BLaER1 treated with 17β-estradiol and CSF1 and Interleukin-3, amounts not matched to agents 10 nM and 100 nM (cell line): ENCODE measurements around the gene PAPSS2.
"Not testable (repeated sequence)": the region's sequence is repeated elsewhere in the genome, so short reads cannot be mapped to it uniquely, and the experiment has no call there.

ENCODE experiments used
- H3K27ac ChIP-seq, 11 experiments: shearing (Covaris generic); formaldehyde crosslinking; 2 replicates each; pipeline ENCODE4 v1.8.1; 2022
- H3K27me3 ChIP-seq, 11 experiments: shearing (Covaris generic); formaldehyde crosslinking; 2 replicates each; pipeline ENCODE4 v1.8.1; 2022
- H3K36me3 ChIP-seq, 11 experiments: shearing (Covaris generic); formaldehyde crosslinking; 2 replicates each; pipeline ENCODE4 v1.8.1; 2022
- H3K4me1 ChIP-seq, 10 experiments: shearing (Covaris generic); formaldehyde crosslinking; 2 replicates each; pipeline ENCODE4 v1.8.1; 2022
- H3K4me2 ChIP-seq, 11 experiments: shearing (Covaris generic); formaldehyde crosslinking; 2 replicates each; pipeline ENCODE4 v1.8.1; 2022
- H3K4me3 ChIP-seq, 10 experiments: shearing (Covaris generic); formaldehyde crosslinking; 2 replicates each; pipeline ENCODE4 v1.8.1; 2022
- H3K9ac ChIP-seq, 11 experiments: shearing (Covaris generic); formaldehyde crosslinking; 2 replicates each; pipeline ENCODE4 v1.8.1; 2022
- H3K9me3 ChIP-seq, 11 experiments: shearing (Covaris generic); formaldehyde crosslinking; replicated peaks in 1 of 11; 2 replicates each; pipeline ENCODE4 v1.8.1; 2022
- H4K20me1 ChIP-seq, 11 experiments: shearing (Covaris generic); formaldehyde crosslinking; 2 replicates each; pipeline ENCODE4 v1.8.1; 2022
- Cebpa-rat ChIP-seq, 11 experiments: shearing (Covaris generic); IDR thresholded peaks; 2 replicates each; pipeline ENCODE4 v1.8.1; 2022

Gene PAPSS2

GRCh38 chr10:87639493-87639892, 20.2 kb upstream of the PAPSS2 start:
- Histone ChIP-seq H3K27me3 (no peaks in the 10 kb centered on the region), H4K20me1 (no peaks in the 10 kb centered on the region), H3K9ac (no peak overlapping the region), H3K36me3 (no peaks in the 10 kb centered on the region), H3K4me2 (no peak overlapping the region), H3K27ac (no peak overlapping the region), H3K4me3 (no peak overlapping the region), H3K9me3 (peaks cover 0 to 5% (median 0%) of the 10 kb centered on the region in 11 experiments; a peak in 1 of 22 replicates), H3K4me1 (peaks cover 0 to 19% (median 0%) of the 10 kb centered on the region in 10 experiments; a peak in 7 of 20 replicates)
- TF ChIP-seq Cebpa-rat (IDR thresholded peaks at IDR 0.05) = no peak

- no peak overlapping the region for H3K4me3 ChIP-seq
Measured at GRCh38 chr10:87640043-87640442, 19.6 kb upstream of the PAPSS2 start.

GRCh38 chr10:87642486-87642885, 17.2 kb upstream of the PAPSS2 start:
- H3K27ac ChIP-seq = no peak overlapping the region
- H3K4me1 ChIP-seq = no peaks in the 10 kb centered on the region
- H3K4me3 ChIP-seq = no peak overlapping the region
- no peak overlapping the region for H3K9ac ChIP-seq
- H3K27me3 ChIP-seq = no peaks in the 10 kb centered on the region
- TF ChIP-seq Cebpa-rat (IDR thresholded peaks at IDR 0.05) = no peak
- no peaks in the 10 kb centered on the region for H4K20me1 ChIP-seq
- H3K36me3 ChIP-seq = no peaks in the 10 kb centered on the region
- H3K4me2 ChIP-seq = no peak overlapping the region
- H3K9me3 ChIP-seq = no peaks in the 10 kb centered on the region

More at GRCh38 chr10:87640043-87640442, 19.6 kb upstream of the PAPSS2 start:
- no peak for TF ChIP-seq Cebpa-rat (IDR thresholded peaks at IDR 0.05)
- no peak overlapping the region for H3K27ac ChIP-seq
- no peak overlapping the region for H3K4me2 ChIP-seq
- no peak overlapping the region for H3K9ac ChIP-seq
- no peaks in the 10 kb centered on the region for H3K27me3 ChIP-seq
- no peaks in the 10 kb centered on the region for H4K20me1 ChIP-seq
- H3K9me3 ChIP-seq = 0 out of 22 replicates have a peak, but pooled peaks cover 0 to 5% (median 0%) of the 10 kb centered on the region in 11 experiments
- no peaks in the 10 kb centered on the region for H3K36me3 ChIP-seq
- H3K4me1 ChIP-seq = peaks cover 0 to 19% (median 0%) of the 10 kb centered on the region in 10 experiments; a peak in 7 of 20 replicates

GRCh38 chr10:87642988-87643387, 16.7 kb upstream of the PAPSS2 start:
- Histone ChIP-seq H3K27ac (no peak overlapping the region), H3K36me3 (no peaks in the 10 kb centered on the region), H3K27me3 (no peaks in the 10 kb centered on the region), H3K9me3 (no peaks in the 10 kb centered on the region), H3K9ac (no peak overlapping the region), H4K20me1 (no peaks in the 10 kb centered on the region), H3K4me1 (no peaks in the 10 kb centered on the region), H3K4me3 (no peak overlapping the region), H3K4me2 (no peak overlapping the region)
- TF ChIP-seq Cebpa-rat (IDR thresholded peaks at IDR 0.05) = no peak

GRCh38 chr10:87643920-87644319, 15.8 kb upstream of the PAPSS2 start:
- H3K27ac ChIP-seq = no peak overlapping the region
- H3K9ac ChIP-seq = no peak overlapping the region
- no peak overlapping the region for H3K4me3 ChIP-seq
- H4K20me1 ChIP-seq = no peaks in the 10 kb centered on the region
- TF ChIP-seq Cebpa-rat (IDR thresholded peaks at IDR 0.05) = no peak
- H3K4me2 ChIP-seq = no peak overlapping the region
- H3K27me3 ChIP-seq = no peaks in the 10 kb centered on the region
- no peaks in the 10 kb centered on the region for H3K4me1 ChIP-seq
- no peaks in the 10 kb centered on the region for H3K9me3 ChIP-seq
- no peaks in the 10 kb centered on the region for H3K36me3 ChIP-seq

- H3K27ac ChIP-seq, H3K27me3 ChIP-seq, H3K4me3 ChIP-seq, H3K4me2 ChIP-seq, H3K9ac ChIP-seq, H3K9me3 ChIP-seq, H3K36me3 ChIP-seq, H4K20me1 ChIP-seq, H3K4me1 ChIP-seq: not testable (repeated sequence)
Measured at GRCh38 chr10:87644500-87644899, 15.2 kb upstream of the PAPSS2 start.

GRCh38 chr10:87646192-87646909, 13.3 kb upstream of the PAPSS2 start:
- Histone ChIP-seq H3K9ac (no peak overlapping the region), H3K27ac (no peak overlapping the region), H3K27me3 (no peaks in the 10 kb centered on the region), H3K4me1 (no peaks in the 10 kb centered on the region), H3K9me3 (no peaks in the 10 kb centered on the region), H3K4me2 (no peak overlapping the region), H3K4me3 (no peak overlapping the region), H3K36me3 (no peaks in the 10 kb centered on the region), H4K20me1 (no peaks in the 10 kb centered on the region)
- TF ChIP-seq Cebpa-rat (IDR thresholded peaks at IDR 0.05) = no peak

- Histone ChIP-seq H3K4me2 (no peak overlapping the region), H3K27me3 (no peaks in the 10 kb centered on the region), H4K20me1 (no peaks in the 10 kb centered on the region), H3K9me3 (no peaks in the 10 kb centered on the region), H3K9ac (no peak overlapping the region), H3K4me3 (no peak overlapping the region), H3K4me1 (no peaks in the 10 kb centered on the region), H3K36me3 (no peaks in the 10 kb centered on the region), H3K27ac (no peak overlapping the region)
- TF ChIP-seq Cebpa-rat (IDR thresholded peaks at IDR 0.05) = no peak
Measured at GRCh38 chr10:87646935-87647334, 12.7 kb upstream of the PAPSS2 start.

GRCh38 chr10:87650838-87651589, 8.7 kb upstream of the PAPSS2 start:
- Histone ChIP-seq H3K27ac (no peak overlapping the region), H3K9me3 (no peaks in the 10 kb centered on the region), H3K4me3 (no peak overlapping the region), H3K36me3 (no peaks in the 10 kb centered on the region), H3K4me2 (no peak overlapping the region), H3K9ac (no peak overlapping the region), H4K20me1 (no peaks in the 10 kb centered on the region), H3K27me3 (no peaks in the 10 kb centered on the region), H3K4me1 (no peaks in the 10 kb centered on the region)
- TF ChIP-seq Cebpa-rat (IDR thresholded peaks at IDR 0.05) = no peak

- Histone ChIP-seq H3K9me3 (no peaks in the 10 kb centered on the region), H3K4me2 (no peak overlapping the region), H4K20me1 (no peaks in the 10 kb centered on the region), H3K36me3 (no peaks in the 10 kb centered on the region), H3K27me3 (0 out of 22 replicates have a peak, but pooled peaks cover 0 to under 1% (median 0%) of the 10 kb centered on the region in 11 experiments), H3K4me3 (no peak overlapping the region), H3K4me1 (0 out of 20 replicates have a peak, but pooled peaks cover 0 to under 1% (median 0%) of the 10 kb centered on the region in 10 experiments), H3K27ac (no peak overlapping the region), H3K9ac (no peak overlapping the region)
- TF ChIP-seq Cebpa-rat (IDR thresholded peaks at IDR 0.05) = no peak
Measured at GRCh38 chr10:87651801-87652200, 7.9 kb upstream of the PAPSS2 start.
